ENCODE measurements around the gene SLC35F3. TPM values are rescaled to one million over a fixed set of nuclear protein-coding genes. Genes with fewer than 3 reads are reported as not detected.

The SLC35F3 gene
- total RNA-seq, 1 donor from 2014 or later: not detected

- no peak for TF ChIP-seq CTCF (IDR thresholded peaks at IDR 0.05)
- H3K36me3 Mint-ChIP-seq (ENCODE audit: low read depth): no peaks in the 10 kb centered on the region
- no peak overlapping the region for H3K4me3 Mint-ChIP-seq
- no peaks in the 10 kb centered on the region for H3K27me3 Mint-ChIP-seq
- H3K4me1 Mint-ChIP-seq: no peaks in the 10 kb centered on the region
- ChIA-PET POLR2A (no interaction called here), CTCF (no interaction called here)
- H3K27ac Mint-ChIP-seq: no peak overlapping the region
- H3K9me3 Mint-ChIP-seq: peaks cover 2% of the 10 kb centered on the region
- DNase-seq (no peak), ATAC-seq (ENCODE audit: low read depth) (no peak)
- intact Hi-C loops (cut with micrococcal nuclease): no loop called here
Observed at GRCh38 chr1:233959971-233960370, 55.5 kb downstream of the SLC35F3 start.

- intact Hi-C loops (cut with micrococcal nuclease): no loop called here
- H3K27me3 Mint-ChIP-seq: no peaks in the 10 kb centered on the region
- peaks cover 4% of the 10 kb centered on the region for H3K9me3 Mint-ChIP-seq
- H3K4me1 Mint-ChIP-seq: no peaks in the 10 kb centered on the region
- CTCF ChIA-PET: no interaction called here
- POLR2A ChIA-PET: no interaction called here
- no peak overlapping the region for H3K27ac Mint-ChIP-seq
- ATAC-seq (ENCODE audit: low read depth): no peak
- no peak for DNase-seq
- TF ChIP-seq CTCF (IDR thresholded peaks at IDR 0.05): no peak
- H3K36me3 Mint-ChIP-seq (ENCODE audit: low read depth): no peaks in the 10 kb centered on the region
- H3K4me3 Mint-ChIP-seq: no peak overlapping the region
Observed at GRCh38 chr1:233960386-233960785, 55.9 kb downstream of the SLC35F3 start.

GRCh38 chr1:233962878-233963277 is 58.4 kb downstream of the SLC35F3 start:
- CTCF ChIA-PET: no interaction called here
- intact Hi-C loops (cut with micrococcal nuclease): no loop called here

GRCh38 chr1:233965856-233966255 is 61.4 kb downstream of the SLC35F3 start:
- no peak for DNase-seq
- no peaks in the 10 kb centered on the region for H3K4me1 Mint-ChIP-seq
- no peak for ATAC-seq (ENCODE audit: low read depth)

More at GRCh38 chr1:233962878-233963277, 58.4 kb downstream of the SLC35F3 start:
- POLR2A ChIA-PET: no interaction called here
- no peaks in the 10 kb centered on the region for H3K36me3 Mint-ChIP-seq (ENCODE audit: low read depth)
- no peaks in the 10 kb centered on the region for H3K4me1 Mint-ChIP-seq
- H3K27me3 Mint-ChIP-seq: no peaks in the 10 kb centered on the region
- no peak for ATAC-seq (ENCODE audit: low read depth)
- H3K4me3 Mint-ChIP-seq: no peak overlapping the region
- H3K27ac Mint-ChIP-seq: no peak overlapping the region
- H3K9me3 Mint-ChIP-seq: peaks cover 5% of the 10 kb centered on the region
- no peak for DNase-seq
- no peak for TF ChIP-seq CTCF (IDR thresholded peaks at IDR 0.05)

GRCh38 chr1:233971753-233972152 is 67.3 kb downstream of the SLC35F3 start:
- ATAC-seq (ENCODE audit: low read depth): no peak

More at GRCh38 chr1:233965856-233966255, 61.4 kb downstream of the SLC35F3 start:
- Mint-ChIP-seq H3K9me3 (peaks cover 5% of the 10 kb centered on the region), H3K36me3 (ENCODE audit: low read depth) (no peaks in the 10 kb centered on the region), H3K4me3 (no peak overlapping the region), H3K27ac (no peak overlapping the region), H3K27me3 (no peaks in the 10 kb centered on the region)
- ChIA-PET POLR2A (no interaction called here), CTCF (no interaction called here)
- no peak for TF ChIP-seq CTCF (IDR thresholded peaks at IDR 0.05)
- intact Hi-C loops (cut with micrococcal nuclease): no loop called here

More at GRCh38 chr1:233971753-233972152, 67.3 kb downstream of the SLC35F3 start:
- POLR2A ChIA-PET: no interaction called here
- no peak overlapping the region for H3K4me3 Mint-ChIP-seq
- no peak for TF ChIP-seq CTCF (IDR thresholded peaks at IDR 0.05)
- no peaks in the 10 kb centered on the region for H3K36me3 Mint-ChIP-seq (ENCODE audit: low read depth)
- H3K4me1 Mint-ChIP-seq: no peaks in the 10 kb centered on the region
- DNase-seq: no peak
- H3K9me3 Mint-ChIP-seq: no peaks in the 10 kb centered on the region
- intact Hi-C loops (cut with micrococcal nuclease): no loop called here
- CTCF ChIA-PET: no interaction called here
- no peak overlapping the region for H3K27ac Mint-ChIP-seq
- H3K27me3 Mint-ChIP-seq: no peaks in the 10 kb centered on the region
